NCI-H774 (cell line): ENCODE results near the gene CBY3.
A peak's percentile ranks its signal among the peaks of the same experiment; 100 is the strongest.
"Not testable (repeated sequence)": the region's sequence is repeated elsewhere in the genome, so short reads cannot be mapped to it uniquely, and the experiment has no call there.

Experiments
- DNase-seq: peaks from one replicate; lab custom pipeline; 2025; lab: John Stamatoyannopoulos, UW

The CBY3 gene

GRCh38 chr5:179668391-179668790 is 12.4 kb downstream of the CBY3 start:
- DNase-seq = peak; percentile 1

GRCh38 chr5:179661647-179662046 is 19.2 kb downstream of the CBY3 start:
- not testable (repeated sequence) for DNase-seq

GRCh38 chr5:179658179-179658856 is 22.5 kb downstream of the CBY3 start:
- DNase-seq = peak; percentile 2

- not testable (repeated sequence) for DNase-seq
These were observed 23.3 kb downstream of the CBY3 start for GRCh38 chr5:179657302-179658178.

- DNase-seq = not testable (repeated sequence)
These were observed 27.7 kb downstream of the CBY3 start for GRCh38 chr5:179653135-179653534.

- not testable (repeated sequence) for DNase-seq
These were observed 30.6 kb downstream of the CBY3 start for GRCh38 chr5:179650245-179650644.

- not testable (repeated sequence) for DNase-seq
These were observed 31.6 kb downstream of the CBY3 start for GRCh38 chr5:179649166-179649703.

- DNase-seq = no peak
These were observed 32.4 kb downstream of the CBY3 start for GRCh38 chr5:179648410-179648809.

- DNase-seq = not testable (repeated sequence)
These were observed 36.1 kb downstream of the CBY3 start for GRCh38 chr5:179644766-179645165.

- DNase-seq = not testable (repeated sequence)
These were observed 37.5 kb downstream of the CBY3 start for GRCh38 chr5:179643141-179643920.

- not testable (repeated sequence) for DNase-seq
These were observed 38.2 kb downstream of the CBY3 start for GRCh38 chr5:179642626-179643025.

- DNase-seq = not testable (repeated sequence)
These were observed 39.1 kb downstream of the CBY3 start for GRCh38 chr5:179641745-179642144.

GRCh38 chr5:179639296-179639695 is 41.5 kb downstream of the CBY3 start:
- not testable (repeated sequence) for DNase-seq

- not testable (repeated sequence) for DNase-seq
These were observed 46.3 kb downstream of the CBY3 start for GRCh38 chr5:179634370-179635172.

- DNase-seq = not testable (repeated sequence)
These were observed 47.1 kb downstream of the CBY3 start for GRCh38 chr5:179633501-179634369.
